WI38 (cell line): Measurements from ENCODE around the gene RPS3A.

Experiments
- H3K4me3 ChIP-seq: 2 replicates; pipeline ENCODE4 v1.5.1; 2011; ENCODE audit warnings: low read depth, mild to moderate bottlenecking, control low read depth, low read length
- CTCF ChIP-seq: IDR thresholded peaks from 2 replicates; pipeline ENCODE4 v1.5.1; 2012; ENCODE audit warnings: low read depth, mild to moderate bottlenecking, control low read depth, low read length

Gene RPS3A

GRCh38 chr4:151153585-151153984 is 54.2 kb downstream of the RPS3A start:
- no peak for TF ChIP-seq CTCF
- H3K4me3 ChIP-seq = no peak overlapping the region
